ENCODE measurements around the gene SLCO2A1.

The SLCO2A1 gene

DNA sequence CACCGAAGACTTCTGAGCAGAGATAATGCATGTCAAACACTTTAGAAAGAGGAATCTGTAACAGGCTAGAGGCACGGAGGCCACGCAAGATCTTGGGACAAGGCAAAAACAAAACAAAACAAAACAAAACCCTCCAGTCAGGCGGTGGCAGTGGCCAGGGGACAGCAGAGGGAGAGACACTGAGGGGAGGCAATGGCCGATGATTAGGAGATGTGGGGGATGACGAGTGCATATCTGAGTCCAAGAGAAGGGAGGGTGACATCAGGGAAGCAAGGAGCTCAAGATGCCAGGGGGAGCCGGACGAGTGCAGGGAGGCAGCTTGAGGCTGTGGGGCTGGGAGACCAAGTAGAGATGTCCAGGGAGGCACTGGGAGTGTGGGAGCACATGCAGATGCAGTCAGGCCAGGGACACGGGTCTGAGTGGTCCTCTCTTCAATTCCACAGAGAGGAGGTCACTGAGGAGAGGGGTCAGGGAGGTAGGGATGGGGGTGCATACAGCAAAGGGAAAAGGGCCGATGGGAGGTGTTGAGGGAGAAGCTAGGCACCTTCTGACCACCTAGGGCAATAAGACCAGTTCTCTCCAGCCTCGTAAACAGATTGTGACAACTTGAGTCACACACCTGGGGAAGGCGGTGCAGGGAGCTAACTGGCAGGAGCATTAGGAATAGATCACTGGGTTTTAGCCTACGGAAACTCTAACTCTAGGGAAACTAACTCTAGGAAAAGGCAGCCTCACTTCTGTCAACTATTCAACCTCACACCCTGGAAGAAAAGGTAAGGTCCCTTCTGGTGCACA lies 29.6 kb downstream of the SLCO2A1 start:
- no peak overlapping the region for H3K27ac ChIP-seq (ENCODE audit: extremely low read depth, low read depth, low read length)
- no peaks in the 10 kb centered on the region for H3K4me1 ChIP-seq (ENCODE audit: control insufficient read depth, insufficient read depth, low read length)
- CTCF ChIA-PET = interaction anchor here (0.7 to 0.8 kb wide), 2 partner anchors 25 to 69 kb away, joined by 3 to 4 read pairs; no protein-coding TSS in a partner anchor
- H3K4me3 ChIP-seq (ENCODE audit: low read depth, low read length) = no peak overlapping the region
- no peaks in the 10 kb centered on the region for H3K36me3 ChIP-seq (ENCODE audit: control insufficient read depth in 2 of 2, insufficient read depth in 1 of 2, low read length in 2 of 2)
- POLR2A ChIA-PET = no interaction called here
- no peaks in the 10 kb centered on the region for H3K9me3 ChIP-seq (ENCODE audit: control insufficient read depth, insufficient read depth, low read depth, low read length)
- TF ChIP-seq YY2 (tag by site-specific recombination; IDR thresholded peaks at IDR 0.05) (no peak), ZNF426 (tag by site-specific recombination; IDR thresholded peaks at IDR 0.05) (no peak), SCRT1 (tag by site-specific recombination; IDR thresholded peaks at IDR 0.05; ENCODE audit: borderline replicate concordance) (no peak)
- TF ChIP-seq, protein P1, sequence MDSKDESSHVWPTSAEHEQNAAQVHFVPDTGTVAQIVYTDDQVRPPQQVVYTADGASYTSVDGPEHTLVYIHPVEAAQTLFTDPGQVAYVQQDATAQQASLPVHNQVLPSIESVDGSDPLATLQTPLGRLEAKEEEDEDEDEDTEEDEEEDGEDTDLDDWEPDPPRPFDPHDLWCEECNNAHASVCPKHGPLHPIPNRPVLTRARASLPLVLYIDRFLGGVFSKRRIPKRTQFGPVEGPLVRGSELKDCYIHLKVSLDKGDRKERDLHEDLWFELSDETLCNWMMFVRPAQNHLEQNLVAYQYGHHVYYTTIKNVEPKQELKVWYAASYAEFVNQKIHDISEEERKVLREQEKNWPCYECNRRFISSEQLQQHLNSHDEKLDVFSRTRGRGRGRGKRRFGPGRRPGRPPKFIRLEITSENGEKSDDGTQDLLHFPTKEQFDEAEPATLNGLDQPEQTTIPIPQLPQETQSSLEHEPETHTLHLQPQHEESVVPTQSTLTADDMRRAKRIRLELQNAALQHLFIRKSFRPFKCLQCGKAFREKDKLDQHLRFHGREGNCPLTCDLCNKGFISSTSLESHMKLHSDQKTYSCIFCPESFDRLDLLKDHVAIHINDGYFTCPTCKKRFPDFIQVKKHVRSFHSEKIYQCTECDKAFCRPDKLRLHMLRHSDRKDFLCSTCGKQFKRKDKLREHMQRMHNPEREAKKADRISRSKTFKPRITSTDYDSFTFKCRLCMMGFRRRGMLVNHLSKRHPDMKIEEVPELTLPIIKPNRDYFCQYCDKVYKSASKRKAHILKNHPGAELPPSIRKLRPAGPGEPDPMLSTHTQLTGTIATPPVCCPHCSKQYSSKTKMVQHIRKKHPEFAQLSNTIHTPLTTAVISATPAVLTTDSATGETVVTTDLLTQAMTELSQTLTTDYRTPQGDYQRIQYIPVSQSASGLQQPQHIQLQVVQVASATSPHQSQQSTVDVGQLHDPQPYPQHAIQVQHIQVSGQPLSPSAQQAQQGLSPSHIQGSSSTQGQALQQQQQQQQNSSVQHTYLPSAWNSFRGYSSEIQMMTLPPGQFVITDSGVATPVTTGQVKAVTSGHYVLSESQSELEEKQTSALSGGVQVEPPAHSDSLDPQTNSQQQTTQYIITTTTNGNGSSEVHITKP (tag by site-specific recombination; IDR thresholded peaks at IDR 0.05) = peak; percentile 40; the same call in 1 of the 2 replicates

DNA sequence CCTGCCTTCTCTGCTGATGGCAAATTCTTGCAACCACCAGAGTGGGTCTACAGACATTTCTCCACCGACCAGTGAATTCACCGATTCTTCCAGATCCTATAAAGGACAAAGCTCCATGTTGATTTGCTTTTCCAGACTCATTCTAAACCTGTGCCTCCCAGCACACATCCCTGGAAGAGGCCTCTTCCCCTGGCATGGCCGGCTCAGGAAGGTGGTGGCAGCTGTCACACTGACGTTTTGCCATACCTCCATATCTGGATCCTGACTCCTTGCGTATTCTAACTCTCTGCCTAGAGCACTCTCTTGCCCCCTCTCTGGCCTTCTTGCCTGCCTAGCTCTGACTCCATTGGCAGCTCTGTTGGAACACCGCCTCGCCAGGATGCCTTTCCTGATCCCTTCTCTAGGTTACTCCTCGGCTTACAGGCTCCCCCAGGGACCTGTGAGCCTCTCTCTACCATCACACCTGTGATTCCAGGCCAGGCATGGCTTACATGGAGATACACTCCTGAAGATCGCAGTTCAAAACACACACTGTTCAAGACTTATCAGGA lies 31.0 kb downstream of the SLCO2A1 start:
- H3K9me3 ChIP-seq (ENCODE audit: control insufficient read depth, insufficient read depth, low read depth, low read length) = no peaks in the 10 kb centered on the region
- no peak overlapping the region for H3K27ac ChIP-seq (ENCODE audit: extremely low read depth, low read depth, low read length)
- H3K4me3 ChIP-seq (ENCODE audit: low read depth, low read length) = no peak overlapping the region
- TF ChIP-seq RBAK (tag by site-specific recombination; IDR thresholded peaks at IDR 0.05) = no peak
- TF ChIP-seq MYNN (tag by site-specific recombination; IDR thresholded peaks at IDR 0.05; ENCODE audit: borderline replicate concordance) = no peak
- no peak for TF ChIP-seq GLI2 (tag by site-specific recombination; IDR thresholded peaks at IDR 0.05; ENCODE audit: borderline replicate concordance, low read depth)
- TF ChIP-seq ZNF510 (tag by site-specific recombination; IDR thresholded peaks at IDR 0.05; ENCODE audit: insufficient replicate concordance) = no peak
- TF ChIP-seq, protein P2, sequence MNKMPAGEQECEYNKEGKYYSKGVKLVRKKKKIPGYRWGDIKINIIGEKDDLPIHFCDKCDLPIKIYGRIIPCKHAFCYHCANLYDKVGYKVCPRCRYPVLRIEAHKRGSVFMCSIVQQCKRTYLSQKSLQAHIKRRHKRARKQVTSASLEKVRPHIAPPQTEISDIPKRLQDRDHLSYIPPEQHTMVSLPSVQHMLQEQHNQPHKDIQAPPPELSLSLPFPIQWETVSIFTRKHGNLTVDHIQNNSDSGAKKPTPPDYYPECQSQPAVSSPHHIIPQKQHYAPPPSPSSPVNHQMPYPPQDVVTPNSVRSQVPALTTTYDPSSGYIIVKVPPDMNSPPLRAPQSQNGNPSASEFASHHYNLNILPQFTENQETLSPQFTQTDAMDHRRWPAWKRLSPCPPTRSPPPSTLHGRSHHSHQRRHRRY (tag by site-specific recombination; IDR thresholded peaks at IDR 0.05) = no peak
- TF ChIP-seq ZNF274 (IDR thresholded peaks at IDR 0.05; ENCODE audit: low read length) = no peak
- no peak for TF ChIP-seq ZNF274 (tag by site-specific recombination; IDR thresholded peaks at IDR 0.05; ENCODE audit: borderline replicate concordance)
- no peak for TF ChIP-seq ZNF785 (tag by site-specific recombination; IDR thresholded peaks at IDR 0.05)
- no peak for TF ChIP-seq PRDM4 (tag by site-specific recombination; IDR thresholded peaks at IDR 0.05)
- ChIA-PET POLR2A (no interaction called here), CTCF (no interaction called here)
- H3K36me3 ChIP-seq (ENCODE audit: control insufficient read depth in 2 of 2, insufficient read depth in 1 of 2, low read length in 2 of 2) = no peaks in the 10 kb centered on the region
- H3K4me1 ChIP-seq (ENCODE audit: control insufficient read depth, insufficient read depth, low read length) = no peaks in the 10 kb centered on the region
